ENCODE measurements around the gene NRXN2. TPM values are rescaled to one million over a fixed set of nuclear protein-coding genes. Genes with fewer than 3 reads are reported as not detected.

NRXN2 gene
- total and polyA plus RNA-seq, 2 donors (not counting 3 experiments of a cell fraction or from before 2014, with no cell fraction given): not detected

DNA sequence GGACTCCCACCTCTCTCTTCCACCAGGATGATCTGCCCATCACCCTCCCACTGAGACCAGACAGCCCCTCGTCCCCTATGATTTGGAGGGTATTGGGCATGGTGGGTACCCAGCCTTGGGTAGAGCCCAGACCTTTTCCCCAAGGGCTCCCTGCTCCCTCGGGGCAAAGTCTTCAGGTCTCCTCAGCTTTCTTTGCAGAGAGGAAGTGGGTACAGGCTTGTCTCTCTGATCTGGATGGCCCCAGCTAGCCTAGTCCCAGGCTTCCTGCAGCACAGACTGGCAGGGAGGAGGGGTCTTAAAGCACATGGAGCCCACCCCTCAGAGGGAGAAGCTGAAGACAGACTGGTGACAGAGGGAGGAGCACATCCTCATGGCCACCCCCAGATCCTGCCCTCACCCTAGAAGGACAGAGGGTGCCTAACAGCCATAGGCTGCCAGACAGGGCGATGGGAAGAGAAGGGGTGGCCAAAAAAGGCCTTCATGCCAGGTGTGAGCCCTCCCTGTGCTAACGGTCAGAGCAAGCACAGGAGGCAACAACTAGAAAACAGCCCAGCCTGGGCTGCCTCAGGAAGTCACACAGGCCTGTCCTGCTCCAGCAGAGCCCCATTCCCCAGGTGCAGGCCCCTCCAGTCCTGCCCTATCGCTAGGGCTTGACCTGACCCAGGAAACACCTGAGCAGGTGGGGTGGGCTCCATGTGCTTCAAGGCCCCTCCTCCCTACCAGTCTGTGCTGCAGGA is 101.5 kb downstream of the NRXN2 start:
- H3K9ac ChIP-seq (replicated peaks; ENCODE audit: extremely low read depth, insufficient read depth, low read length): no peak overlapping the region
- no peak overlapping the region for H2AFZ ChIP-seq (ENCODE audit: low read depth, low read length)
- H3K79me2 ChIP-seq (ENCODE audit: control insufficient read depth, insufficient read depth, low read length): no peaks in the 10 kb centered on the region
- no peak overlapping the region for H3K27ac ChIP-seq (ENCODE audit: insufficient read depth, low read depth, low read length)
- no peaks in the 10 kb centered on the region for H3K27me3 ChIP-seq (ENCODE audit: control insufficient read depth in 2 of 2, insufficient read depth in 2 of 2, low read length in 2 of 2)
- DNase-seq (ENCODE audit: low read depth, low spot score) (no peak), FAIRE-seq (no peak)
- CTCF ChIA-PET: interaction anchor here (0.8 kb wide), 1 partner anchor 30 kb away, joined by 3 read pairs; no protein-coding TSS in a partner anchor
- H3K9me1 ChIP-seq (replicated peaks; ENCODE audit: control insufficient read depth, extremely low read depth, insufficient read depth, low read length): no peaks in the 10 kb centered on the region
- no peaks in the 10 kb centered on the region for H4K20me1 ChIP-seq (replicated peaks; ENCODE audit: control insufficient read depth, extremely low read depth, insufficient read depth, low read length)
- no peaks in the 10 kb centered on the region for H3K9me3 ChIP-seq (replicated peaks; ENCODE audit: control insufficient read depth, insufficient read depth, low read length)
- H3K4me3 ChIP-seq (replicated peaks in 1 of 3; ENCODE audit: insufficient read depth in 1 of 3, low read depth in 1 of 3, low read length in 3 of 3): no peak overlapping the region
- no TSS peak for BruUV-seq (replicated peaks)
- H3K4me1 ChIP-seq (ENCODE audit: control insufficient read depth, extremely low read depth, insufficient read depth, low read length): no peaks in the 10 kb centered on the region
- intact Hi-C loops (cut with micrococcal nuclease) (no loop called here), dilution Hi-C loops (cut with MboI; ENCODE audit: extremely low pct_ligation_motif_present, low sequenced_read_pairs) (no loop called here)
- H3K36me3 ChIP-seq (ENCODE audit: control insufficient read depth in 2 of 2, extremely low read depth in 1 of 2, insufficient read depth in 2 of 2, low read length in 2 of 2): no peaks in the 10 kb centered on the region
- POLR2A ChIA-PET: no interaction called here
- TF ChIP-seq GATA2 (IDR thresholded peaks at IDR 0.05; ENCODE audit: insufficient read depth, insufficient read length, low read depth, low read length): no peak
- no peak for TF ChIP-seq MYC (IDR thresholded peaks at IDR 0.05; ENCODE audit: low read depth, low read length)
- TF ChIP-seq POLR2AphosphoS5 (IDR thresholded peaks at IDR 0.05; ENCODE audit: insufficient read depth, low read depth, low read length): no peak
- TF ChIP-seq, protein P1, sequence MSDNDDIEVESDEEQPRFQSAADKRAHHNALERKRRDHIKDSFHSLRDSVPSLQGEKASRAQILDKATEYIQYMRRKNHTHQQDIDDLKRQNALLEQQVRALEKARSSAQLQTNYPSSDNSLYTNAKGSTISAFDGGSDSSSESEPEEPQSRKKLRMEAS (IDR thresholded peaks at IDR 0.05; ENCODE audit: insufficient read depth, insufficient read length): no peak
- TF ChIP-seq POLR2A (IDR thresholded peaks at IDR 0.05; ENCODE audit: low read depth, low read length): no peak
- TF ChIP-seq JUN (IDR thresholded peaks at IDR 0.05; ENCODE audit: borderline replicate concordance, insufficient read depth, insufficient read length, low read depth): no peak
- no peak for TF ChIP-seq CTCF (IDR thresholded peaks at IDR 0.05; ENCODE audit: extremely low read depth in 1 of 2, insufficient read depth in 1 of 2, low read depth in 1 of 2, low read length in 2 of 2)
- no peak for TF ChIP-seq EZH2 (IDR thresholded peaks at IDR 0.05; ENCODE audit: borderline replicate concordance, low read depth, low read length, severe bottlenecking)
- TF ChIP-seq FOS (IDR thresholded peaks at IDR 0.05; ENCODE audit: borderline replicate concordance, insufficient read depth, low read length): no peak
- H3K4me2 ChIP-seq (ENCODE audit: insufficient read depth, low read length): no peak overlapping the region

All from endothelial cell of umbilical vein (primary cell).